DND-41 (cell line): Measurements from ENCODE around the gene PRKACG.

Source experiments
- EZH2 ChIP-seq: IDR thresholded peaks from 3 replicates; pipeline ENCODE4 v1.6.1; 2012; ENCODE audit warnings: borderline replicate concordance, low read depth, mild to moderate bottlenecking, moderate library complexity, low read length, inconsistent platforms; ENCODE audit not compliant: severe bottlenecking
- TF ChIP-seq, protein P1 (sequence below): IDR thresholded peaks from 2 replicates; pipeline ENCODE4 v1.5.1; 2012; ENCODE audit warnings: borderline replicate concordance, low read length, moderate library complexity, mild to moderate bottlenecking; ENCODE audit not compliant: poor library complexity, severe bottlenecking; ENCODE audit errors: extremely low read depth

DNA sequence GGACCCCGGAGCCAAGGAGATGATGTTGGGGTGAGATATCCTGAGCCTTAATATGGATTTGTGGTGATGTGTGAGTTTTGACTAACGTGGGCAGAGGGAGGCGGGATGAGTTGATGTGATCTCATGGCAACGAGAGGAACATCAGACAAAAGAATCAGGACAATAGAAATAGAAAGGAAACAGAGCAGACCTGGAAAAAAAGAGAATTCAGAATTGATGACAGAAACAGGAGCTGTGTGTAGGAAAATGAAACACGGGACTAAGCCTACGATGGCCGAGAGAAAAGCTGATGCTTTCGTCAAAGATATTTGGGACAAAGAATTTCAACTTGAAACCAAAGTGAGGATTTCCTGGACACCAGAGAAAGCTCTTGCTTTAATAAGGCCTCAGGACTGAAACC, 10.9 kb downstream of the PRKACG start:
- TF ChIP-seq, protein P1, sequence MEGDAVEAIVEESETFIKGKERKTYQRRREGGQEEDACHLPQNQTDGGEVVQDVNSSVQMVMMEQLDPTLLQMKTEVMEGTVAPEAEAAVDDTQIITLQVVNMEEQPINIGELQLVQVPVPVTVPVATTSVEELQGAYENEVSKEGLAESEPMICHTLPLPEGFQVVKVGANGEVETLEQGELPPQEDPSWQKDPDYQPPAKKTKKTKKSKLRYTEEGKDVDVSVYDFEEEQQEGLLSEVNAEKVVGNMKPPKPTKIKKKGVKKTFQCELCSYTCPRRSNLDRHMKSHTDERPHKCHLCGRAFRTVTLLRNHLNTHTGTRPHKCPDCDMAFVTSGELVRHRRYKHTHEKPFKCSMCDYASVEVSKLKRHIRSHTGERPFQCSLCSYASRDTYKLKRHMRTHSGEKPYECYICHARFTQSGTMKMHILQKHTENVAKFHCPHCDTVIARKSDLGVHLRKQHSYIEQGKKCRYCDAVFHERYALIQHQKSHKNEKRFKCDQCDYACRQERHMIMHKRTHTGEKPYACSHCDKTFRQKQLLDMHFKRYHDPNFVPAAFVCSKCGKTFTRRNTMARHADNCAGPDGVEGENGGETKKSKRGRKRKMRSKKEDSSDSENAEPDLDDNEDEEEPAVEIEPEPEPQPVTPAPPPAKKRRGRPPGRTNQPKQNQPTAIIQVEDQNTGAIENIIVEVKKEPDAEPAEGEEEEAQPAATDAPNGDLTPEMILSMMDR = no peak
- TF ChIP-seq EZH2 = no peak
